ENCODE data around the gene PKHD1.

DNA sequence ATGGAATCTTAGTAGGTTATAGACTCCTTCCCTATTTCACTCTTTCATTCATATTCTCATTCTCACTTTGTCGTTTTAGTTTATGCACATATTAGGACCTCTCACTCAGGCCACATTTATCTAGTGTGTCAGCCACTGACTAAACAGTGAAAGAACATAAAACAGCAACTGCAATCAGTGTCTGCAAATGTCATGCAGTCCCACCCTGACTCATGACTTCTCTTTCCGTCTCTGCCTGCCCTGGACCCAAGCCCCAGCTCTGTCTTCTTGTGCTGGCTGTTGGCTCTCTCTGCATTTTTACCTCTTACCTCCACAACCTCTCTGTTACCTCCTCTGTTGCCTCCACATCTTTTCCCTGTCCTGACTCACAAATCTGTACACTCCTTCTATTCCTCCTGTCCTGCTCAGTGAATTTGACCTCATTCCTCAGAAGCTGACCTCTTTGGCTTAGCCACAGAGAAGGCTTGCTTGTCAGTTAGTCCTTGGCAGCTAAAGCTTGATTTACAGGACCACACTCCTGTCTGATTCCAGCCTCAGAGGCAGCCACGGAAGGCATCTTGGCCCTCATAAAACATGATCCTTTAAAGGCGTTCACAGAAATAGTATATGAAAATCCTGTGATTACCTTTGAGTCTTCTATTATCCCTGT is 247.6 kb downstream of the PKHD1 start:
- TF ChIP-seq, protein P1, sequence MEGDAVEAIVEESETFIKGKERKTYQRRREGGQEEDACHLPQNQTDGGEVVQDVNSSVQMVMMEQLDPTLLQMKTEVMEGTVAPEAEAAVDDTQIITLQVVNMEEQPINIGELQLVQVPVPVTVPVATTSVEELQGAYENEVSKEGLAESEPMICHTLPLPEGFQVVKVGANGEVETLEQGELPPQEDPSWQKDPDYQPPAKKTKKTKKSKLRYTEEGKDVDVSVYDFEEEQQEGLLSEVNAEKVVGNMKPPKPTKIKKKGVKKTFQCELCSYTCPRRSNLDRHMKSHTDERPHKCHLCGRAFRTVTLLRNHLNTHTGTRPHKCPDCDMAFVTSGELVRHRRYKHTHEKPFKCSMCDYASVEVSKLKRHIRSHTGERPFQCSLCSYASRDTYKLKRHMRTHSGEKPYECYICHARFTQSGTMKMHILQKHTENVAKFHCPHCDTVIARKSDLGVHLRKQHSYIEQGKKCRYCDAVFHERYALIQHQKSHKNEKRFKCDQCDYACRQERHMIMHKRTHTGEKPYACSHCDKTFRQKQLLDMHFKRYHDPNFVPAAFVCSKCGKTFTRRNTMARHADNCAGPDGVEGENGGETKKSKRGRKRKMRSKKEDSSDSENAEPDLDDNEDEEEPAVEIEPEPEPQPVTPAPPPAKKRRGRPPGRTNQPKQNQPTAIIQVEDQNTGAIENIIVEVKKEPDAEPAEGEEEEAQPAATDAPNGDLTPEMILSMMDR (conservative IDR thresholded peaks at IDR 0.05; ENCODE audit: low read depth, low read length) = no peak
- no peak for TF ChIP-seq EZH2phosphoT487 (IDR thresholded peaks at IDR 0.05; ENCODE audit: borderline replicate concordance, low read length)
